ENCODE data around the gene GPATCH11.

Gene GPATCH11

GRCh38 chr2:37143974-37144373 lies 59.7 kb downstream of the GPATCH11 start:
- ChIA-PET CTCF (no interaction called here), POLR2A (no interaction called here)
- DNase-seq (ENCODE audit: low read depth, low spot score), result no peak
- H3K4me3 ChIP-seq (ENCODE audit: low read depth, low read length), result no peak overlapping the region
- no peak for TF ChIP-seq CTCF (IDR thresholded peaks at IDR 0.05; ENCODE audit: insufficient read depth, low read length, missing control alignments)

- no peak for DNase-seq (ENCODE audit: low read depth, low spot score)
- no peak for TF ChIP-seq CTCF (IDR thresholded peaks at IDR 0.05; ENCODE audit: insufficient read depth, low read length, missing control alignments)
- no peak overlapping the region for H3K4me3 ChIP-seq (ENCODE audit: low read depth, low read length)
- POLR2A ChIA-PET, result no interaction called here
- CTCF ChIA-PET, result interaction anchor here (0.7 to 1.2 kb wide), 2 partner anchors 8 to 23 kb away, joined by 3 read pairs; no protein-coding TSS in a partner anchor
Measured at GRCh38 chr2:37146062-37146461, 61.7 kb downstream of the GPATCH11 start.

GRCh38 chr2:37148325-37148724 lies 64.0 kb downstream of the GPATCH11 start:
- H3K4me3 ChIP-seq (ENCODE audit: low read depth, low read length), result no peak overlapping the region
- TF ChIP-seq CTCF (IDR thresholded peaks at IDR 0.05; ENCODE audit: insufficient read depth, low read length, missing control alignments), result no peak
- DNase-seq (ENCODE audit: low read depth, low spot score), result no peak
- ChIA-PET POLR2A (no interaction called here), CTCF (no interaction called here)

All from AG04449 (cell line).